Heart left ventricle (tissue), 13 donors: Measurements from ENCODE around the gene POLR1H.

Experiments used
- CTCF ChIP-seq, 12 donors: fragments of 200-600 bp; sonication (generic) in 4 of 12; IDR thresholded peaks; one replicate each; pipeline versions ENCODE4 v1.5.0 to v1.8.0; 2018 to 2022; ENCODE audit warnings: antibody characterized with exemption in 12 of 12, mild to moderate bottlenecking in 5 of 12
- POLR2A ChIP-seq, 2 donors: fragments of 450-650 bp; IDR thresholded peaks; one replicate each; pipeline ENCODE4 v1.6.1; 2017; ENCODE audit warnings: antibody characterized with exemption in 2 of 2, mild to moderate bottlenecking in 2 of 2, moderate library complexity in 2 of 2
- donor health status: ischemic (EF 13 %, LVEDD 7.1; RV severe dilation, severe dysfunction).
- donor health status: DM: no; HTN: yes; CAD: no.
- donor health status: DM: no; HTN: no; CAD: no.
- donor health status: ischemic (EF 25% LVEDD 6.9; RV normal size, moderate dysfunction).
- donor health status: ischemic (EF 25% LVEDD 5.7; RV mildly dilated, moderate dysfunction).
- donor health status: ischemic (EF 35%, LVEDD 5.7; RV mildly dilated, moderate dysfunction).
- donor health status: nonischemic (EF 11% LVEDD 7.7; RV severe dilation, severe dysfunction).
- donor health status: DM: yes; HTN: yes; CAD: no.
- donor health status: PGD.
- donor health status: ischemic (EF 29% LVEDD 5.4; RV normal size, mild dysfunction).
- donor health status: nonischemic (EF 23%, LVEDD 6.1; RV moderate dilation, normal function).

DNA sequence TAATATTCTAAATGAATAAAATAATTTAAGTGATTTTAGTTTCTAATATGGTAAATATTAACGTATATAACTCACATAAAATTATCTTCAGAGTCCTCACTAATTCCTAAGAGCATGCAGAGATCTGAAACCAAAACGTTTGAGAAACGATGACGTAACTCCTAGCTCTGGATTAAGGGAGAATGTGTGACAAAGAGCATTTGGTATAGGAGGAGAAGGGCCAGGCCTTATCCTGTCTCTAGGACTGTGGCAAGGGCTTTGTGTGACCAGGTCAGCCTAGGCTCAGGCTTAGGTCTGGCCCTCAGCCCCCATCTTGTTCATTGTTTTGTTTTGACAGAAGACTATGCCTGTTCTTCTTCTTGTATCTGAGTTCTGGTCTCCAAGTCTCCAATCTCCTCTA lies 19.2 kb upstream of the POLR1H start:
- TF ChIP-seq CTCF (IDR thresholded peaks at IDR 0.05) (no peak), POLR2A (IDR thresholded peaks at IDR 0.05) (no peak)
